Calu3 (cell line): Measurements from ENCODE around the gene PDS5B. TPM values are rescaled to one million over a fixed set of nuclear protein-coding genes. Genes with fewer than 3 reads are reported as not detected.

Source experiments
- BruUV-seq: library from RNA; stranded (reverse); fragments of 400-500 nt; replicated peaks from 2 replicates; lab custom pipeline; 2021; lab: Mats Ljungman, UMichigan
- CTCF ChIA-PET: fragments of 300-600 bp; sonication (Branson Sonifier 250); formaldehyde crosslinking; loops from one replicate; lab custom pipeline; 2022; ENCODE audit warnings: antibody characterized with exemption; lab: Charles Lee
- DNase-seq: peaks from one replicate; pipeline ENCODE4 v3.0.0; 2022
- H3K27ac Mint-ChIP-seq: one replicate; pipeline ENCODE4 v1.8.0; 2022; ENCODE audit warnings: mixed read lengths; ENCODE audit not compliant: unreplicated experiment
- H3K27me3 Mint-ChIP-seq: one replicate; pipeline ENCODE4 v1.8.0; 2022; ENCODE audit warnings: mixed read lengths; ENCODE audit not compliant: unreplicated experiment
- H3K36me3 Mint-ChIP-seq: one replicate; pipeline ENCODE4 v1.8.0; 2022; ENCODE audit warnings: mild to moderate bottlenecking, moderate library complexity, mixed read lengths; ENCODE audit not compliant: insufficient read depth, unreplicated experiment
- H3K4me1 Mint-ChIP-seq: one replicate; pipeline ENCODE4 v1.8.0; 2022; ENCODE audit warnings: mild to moderate bottlenecking, low read depth, mixed read lengths; ENCODE audit not compliant: unreplicated experiment
- H3K4me3 Mint-ChIP-seq: one replicate; pipeline ENCODE4 v1.8.0; 2022; ENCODE audit warnings: mild to moderate bottlenecking, low read depth, moderate library complexity, mixed read lengths; ENCODE audit not compliant: unreplicated experiment
- H3K9me3 Mint-ChIP-seq: one replicate; pipeline ENCODE4 v1.8.0; 2022; ENCODE audit warnings: low read depth, mixed read lengths; ENCODE audit not compliant: unreplicated experiment
- intact Hi-C: fragments of 100-400 bp; cut with micrococcal nuclease; formaldehyde crosslinking; loops from one replicate; pipeline ENCODE4 v1.10.0; 2022; ENCODE audit not compliant: unreplicated experiment
- total RNA-seq: library from RNA; stranded (reverse); gene quantifications from 2 replicates; pipeline ENCODE4 v1.2.3, GENCODE V29; 2022
- TF ChIP-seq, protein P1 (sequence below): fragments of 200-600 bp; IDR thresholded peaks from one replicate; pipeline ENCODE4 v1.8.0; 2022; ENCODE audit warnings: antibody characterized with exemption; ENCODE audit not compliant: unreplicated experiment

Gene PDS5B
- total RNA-seq, 1 experiment from 2014 or later = 33.9 TPM

DNA sequence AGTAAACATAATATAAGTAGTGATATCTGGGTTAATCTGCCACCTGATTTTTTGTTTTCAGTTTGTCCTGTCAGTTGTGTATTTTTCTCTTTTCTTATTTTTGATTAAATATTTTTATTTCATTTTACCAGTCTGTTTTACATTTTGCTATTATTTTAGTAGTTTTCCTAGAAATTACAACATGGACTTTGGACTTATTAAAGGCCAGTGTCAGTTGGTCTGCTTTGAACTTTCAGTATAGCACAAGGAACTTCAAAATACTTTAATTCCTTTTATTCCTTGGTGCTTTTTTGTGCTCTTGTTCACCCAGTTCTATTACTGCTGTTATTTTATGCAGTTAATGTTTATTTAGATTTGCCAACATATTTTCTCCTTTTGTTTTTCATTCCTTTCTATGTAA, 149.6 kb downstream of the PDS5B start:
- Mint-ChIP-seq H3K36me3 (no peaks in the 10 kb centered on the region), H3K4me1 (peaks cover 24% of the 10 kb centered on the region), H3K27me3 (no peaks in the 10 kb centered on the region), H3K27ac (peak overlapping the region; percentile 83), H3K9me3 (no peaks in the 10 kb centered on the region), H3K4me3 (no peak overlapping the region)
- DNase-seq = no peak
- no TSS peak for BruUV-seq
- CTCF ChIA-PET = interaction anchor here (1.2 kb wide), 1 partner anchor 13 kb away, joined by 3 read pairs; no protein-coding TSS in a partner anchor
- intact Hi-C loops = no loop called here
- TF ChIP-seq, protein P1, sequence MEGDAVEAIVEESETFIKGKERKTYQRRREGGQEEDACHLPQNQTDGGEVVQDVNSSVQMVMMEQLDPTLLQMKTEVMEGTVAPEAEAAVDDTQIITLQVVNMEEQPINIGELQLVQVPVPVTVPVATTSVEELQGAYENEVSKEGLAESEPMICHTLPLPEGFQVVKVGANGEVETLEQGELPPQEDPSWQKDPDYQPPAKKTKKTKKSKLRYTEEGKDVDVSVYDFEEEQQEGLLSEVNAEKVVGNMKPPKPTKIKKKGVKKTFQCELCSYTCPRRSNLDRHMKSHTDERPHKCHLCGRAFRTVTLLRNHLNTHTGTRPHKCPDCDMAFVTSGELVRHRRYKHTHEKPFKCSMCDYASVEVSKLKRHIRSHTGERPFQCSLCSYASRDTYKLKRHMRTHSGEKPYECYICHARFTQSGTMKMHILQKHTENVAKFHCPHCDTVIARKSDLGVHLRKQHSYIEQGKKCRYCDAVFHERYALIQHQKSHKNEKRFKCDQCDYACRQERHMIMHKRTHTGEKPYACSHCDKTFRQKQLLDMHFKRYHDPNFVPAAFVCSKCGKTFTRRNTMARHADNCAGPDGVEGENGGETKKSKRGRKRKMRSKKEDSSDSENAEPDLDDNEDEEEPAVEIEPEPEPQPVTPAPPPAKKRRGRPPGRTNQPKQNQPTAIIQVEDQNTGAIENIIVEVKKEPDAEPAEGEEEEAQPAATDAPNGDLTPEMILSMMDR = no peak

DNA sequence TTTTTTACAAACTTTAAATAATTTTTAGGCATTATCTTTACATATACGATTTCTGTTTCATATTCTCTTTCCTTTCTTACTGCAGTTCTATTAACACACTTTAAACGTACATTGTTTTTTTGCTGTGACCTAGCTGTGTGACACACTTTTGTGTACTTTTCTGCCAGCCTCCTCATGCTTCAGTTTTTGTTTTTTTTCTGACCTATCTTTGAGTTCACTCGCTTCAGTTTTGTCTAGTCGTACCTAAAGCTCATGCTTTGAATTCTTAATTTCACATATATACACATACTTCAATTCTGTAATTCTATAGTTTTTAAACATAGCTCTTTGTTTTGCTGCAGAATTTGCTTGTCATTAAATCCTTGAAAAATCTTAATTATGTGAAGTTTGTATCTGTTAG, 150.4 kb downstream of the PDS5B start:
- TF ChIP-seq, protein P1 = no peak
- intact Hi-C loops = no loop called here
- Mint-ChIP-seq H3K4me1 (peaks cover 16% of the 10 kb centered on the region), H3K4me3 (peak overlapping the region; percentile 46), H3K9me3 (no peaks in the 10 kb centered on the region), H3K27me3 (no peaks in the 10 kb centered on the region), H3K36me3 (no peaks in the 10 kb centered on the region), H3K27ac (peak overlapping the region; percentile 83)
- no TSS peak for BruUV-seq
- no peak for DNase-seq
- CTCF ChIA-PET = interaction anchor here (1.2 kb wide), 1 partner anchor 14 kb away, joined by 3 read pairs; no protein-coding TSS in a partner anchor

DNA sequence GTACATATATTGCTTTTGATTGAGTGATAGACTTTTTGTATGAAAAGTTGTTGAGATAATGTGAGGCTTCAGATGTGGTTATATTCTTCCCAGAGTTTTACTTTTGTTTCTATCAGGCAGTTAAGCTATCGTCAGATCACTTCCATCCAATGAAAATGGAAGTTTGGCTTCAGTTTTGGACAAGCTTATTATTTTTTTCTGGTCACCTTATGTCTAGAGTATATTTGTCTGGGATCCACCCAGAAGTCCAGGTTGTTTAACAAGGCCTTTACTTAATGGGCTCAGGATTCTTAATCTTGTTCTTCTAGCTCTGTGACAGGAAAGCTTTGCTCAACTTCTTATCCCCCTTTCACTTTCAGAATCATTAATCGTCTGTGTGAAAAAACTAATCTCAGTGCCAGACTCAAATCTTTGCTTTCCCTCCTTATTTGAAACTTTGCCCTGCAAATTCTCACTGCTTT, 150.9 kb downstream of the PDS5B start:
- intact Hi-C loops = no loop called here
- H3K4me3 Mint-ChIP-seq = peak overlapping the region; percentile 46
- no peaks in the 10 kb centered on the region for H3K36me3 Mint-ChIP-seq
- H3K9me3 Mint-ChIP-seq = no peaks in the 10 kb centered on the region
- H3K4me1 Mint-ChIP-seq = peaks cover 12% of the 10 kb centered on the region
- CTCF ChIA-PET = interaction anchor here (1.2 kb wide), 1 partner anchor 14 kb away, joined by 3 read pairs; no protein-coding TSS in a partner anchor
- no peak for DNase-seq
- no TSS peak for BruUV-seq
- H3K27me3 Mint-ChIP-seq = no peaks in the 10 kb centered on the region
- H3K27ac Mint-ChIP-seq = peak overlapping the region; percentile 83
- TF ChIP-seq, protein P1 = no peak

DNA sequence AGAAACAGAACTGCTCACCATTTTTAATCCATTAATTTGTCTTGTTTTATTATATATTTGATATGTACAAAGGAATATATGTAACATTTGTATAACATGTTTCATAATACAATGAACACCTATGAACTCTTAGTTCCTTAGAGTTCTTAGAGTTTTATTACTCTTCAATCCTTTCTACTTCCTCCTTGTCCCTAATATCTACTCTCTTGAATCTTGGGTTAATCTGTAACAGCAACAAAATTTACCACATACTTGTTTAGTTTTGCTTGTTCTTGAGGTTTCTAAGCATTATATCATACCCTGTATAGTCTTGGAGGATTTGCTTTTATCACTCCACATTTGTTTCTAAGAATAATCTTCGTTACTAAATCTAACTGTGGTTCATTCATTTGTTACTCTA, 151.4 kb downstream of the PDS5B start:
- TF ChIP-seq, protein P1 = no peak
- peak overlapping the region; percentile 83 for H3K27ac Mint-ChIP-seq
- H3K4me1 Mint-ChIP-seq = peaks cover 12% of the 10 kb centered on the region
- no TSS peak for BruUV-seq
- DNase-seq = no peak
- CTCF ChIA-PET = no interaction called here
- H3K27me3 Mint-ChIP-seq = no peaks in the 10 kb centered on the region
- no peaks in the 10 kb centered on the region for H3K9me3 Mint-ChIP-seq
- intact Hi-C loops = no loop called here
- no peaks in the 10 kb centered on the region for H3K36me3 Mint-ChIP-seq
- H3K4me3 Mint-ChIP-seq = peak overlapping the region; percentile 46
